Astrocyte (in vitro differentiated cells and primary cell): Measurements from ENCODE around the gene BACH2. TPM values are rescaled to one million over a fixed set of nuclear protein-coding genes. Genes with fewer than 3 reads are reported as not detected.

Source experiments
- DNase-seq: peaks from one replicate; pipeline ENCODE4 v3.0.0-alpha.2; 2010; ENCODE audit warnings: low read depth
- FAIRE-seq: peaks from 2 replicates; lab custom pipeline; 2011; peaks lifted over from hg19 to GRCh38; lab: Jason Lieb, UNC
- H2AFZ ChIP-seq: 2 replicates; pipeline ENCODE4 v1.6.0; 2012; ENCODE audit warnings: low read depth, low read length, inconsistent platforms
- H3K27ac ChIP-seq: 2 replicates; pipeline ENCODE4 v1.5.1; 2011; ENCODE audit warnings: low read depth, low read length, inconsistent platforms
- H3K27me3 ChIP-seq: 2 replicates; pipeline ENCODE4 v1.6.0; 2011; ENCODE audit warnings: low read length, inconsistent platforms; ENCODE audit not compliant: insufficient read depth
- H3K36me3 ChIP-seq: 2 replicates; pipeline ENCODE4 v1.5.1; 2011; ENCODE audit warnings: low read length, inconsistent platforms; ENCODE audit not compliant: insufficient read depth
- H3K4me1 ChIP-seq: 2 replicates; pipeline ENCODE4 v1.5.1; 2011; ENCODE audit warnings: low read length, inconsistent platforms; ENCODE audit not compliant: insufficient read depth
- H3K4me2 ChIP-seq: 2 replicates; pipeline ENCODE4 v1.6.0; 2012; ENCODE audit warnings: low read length, inconsistent platforms
- H3K4me3 ChIP-seq: 2 replicates; pipeline ENCODE4 v1.5.1; 2011; ENCODE audit warnings: low read depth, mild to moderate bottlenecking, low read length, inconsistent platforms; ENCODE audit not compliant: insufficient read depth
- H3K79me2 ChIP-seq: 2 replicates; pipeline ENCODE4 v1.6.0; 2012; ENCODE audit warnings: mild to moderate bottlenecking, low read length, inconsistent platforms; ENCODE audit not compliant: insufficient read depth
- H3K9ac ChIP-seq: 2 replicates; pipeline ENCODE4 v1.6.0; 2012; ENCODE audit warnings: mild to moderate bottlenecking, low read length, inconsistent platforms
- H3K9me3 ChIP-seq: 2 replicates; pipeline ENCODE4 v1.5.1; 2012; ENCODE audit warnings: low read depth, mild to moderate bottlenecking, low read length, inconsistent platforms; ENCODE audit not compliant: insufficient read depth
- H4K20me1 ChIP-seq: 2 replicates; pipeline ENCODE4 v1.6.0; 2012; ENCODE audit warnings: low read length, inconsistent platforms; ENCODE audit not compliant: insufficient read depth
- H3K27ac Mint-ChIP-seq: one replicate; pipeline ENCODE4 v1.8.0; 2021; ENCODE audit warnings: mild to moderate bottlenecking, mixed read lengths; ENCODE audit not compliant: unreplicated experiment
- H3K27me3 Mint-ChIP-seq: one replicate; pipeline ENCODE4 v1.8.0; 2021; ENCODE audit warnings: low read depth, mixed read lengths; ENCODE audit not compliant: unreplicated experiment
- H3K36me3 Mint-ChIP-seq: one replicate; pipeline ENCODE4 v1.8.0; 2021; ENCODE audit warnings: low read depth, mixed read lengths; ENCODE audit not compliant: unreplicated experiment
- H3K4me1 Mint-ChIP-seq: one replicate; pipeline ENCODE4 v1.8.0; 2021; ENCODE audit warnings: low read depth, mixed read lengths; ENCODE audit not compliant: unreplicated experiment
- H3K4me3 Mint-ChIP-seq: one replicate; pipeline ENCODE4 v1.8.0; 2021; ENCODE audit warnings: mild to moderate bottlenecking, moderate library complexity, mixed read lengths; ENCODE audit not compliant: unreplicated experiment
- H3K9me3 Mint-ChIP-seq: one replicate; pipeline ENCODE4 v1.8.0; 2021; ENCODE audit warnings: mild to moderate bottlenecking, mixed read lengths; ENCODE audit not compliant: unreplicated experiment
- CTCF ChIP-seq: IDR thresholded peaks from 2 replicates; pipeline ENCODE4 v1.5.1; 2011; ENCODE audit warnings: low read depth, mild to moderate bottlenecking, inconsistent platforms, low read length, moderate library complexity; ENCODE audit not compliant: insufficient read depth
- EZH2 ChIP-seq: IDR thresholded peaks from 2 replicates; pipeline ENCODE4 v1.6.1; 2012; ENCODE audit warnings: mild to moderate bottlenecking, low read length, inconsistent platforms; ENCODE audit not compliant: insufficient read depth
- total RNA-seq: library from RNA; stranded (reverse); gene quantifications from 2 replicates; pipeline ENCODE4 v1.2.1, GENCODE V29; 2021

BACH2 gene
- total RNA-seq, 1 donor from 2014 or later = 17.5 TPM

GRCh38 chr6:89948876-89949275 is 347.8 kb downstream of the BACH2 start:
- no peak overlapping the region for H2AFZ ChIP-seq
- H3K4me3 Mint-ChIP-seq = no peak overlapping the region
- DNase-seq = no peak

DNA sequence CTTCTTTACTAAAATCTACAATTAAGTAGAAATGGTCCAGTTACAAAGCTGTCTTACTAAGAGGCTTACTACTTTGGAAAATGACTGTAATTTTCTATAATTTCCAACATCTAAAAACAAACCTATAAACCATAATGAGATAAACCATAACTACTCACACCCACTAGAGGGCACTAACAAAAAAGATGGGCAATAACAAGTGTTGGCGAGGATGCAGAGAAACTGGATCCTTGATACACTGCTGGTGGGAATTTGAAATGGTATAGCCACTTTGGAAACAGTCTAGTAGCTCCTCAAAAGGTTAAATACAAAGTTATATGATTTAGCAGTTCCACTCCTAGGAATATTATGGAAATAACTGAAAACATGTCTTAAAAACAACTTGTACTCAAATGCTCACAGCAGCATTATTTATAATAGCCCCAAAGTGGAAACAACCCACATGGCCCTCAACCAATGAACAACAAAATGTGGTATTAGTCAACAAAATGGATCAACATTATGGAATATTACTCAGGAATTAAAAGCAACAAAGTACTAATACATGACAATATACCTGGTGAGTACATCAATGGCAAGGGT is 351.7 kb downstream of the BACH2 start:
- DNase-seq (no peak), FAIRE-seq (no peak)
- Histone ChIP-seq H3K4me2 (no peak overlapping the region), H3K4me3 (no peak overlapping the region), H2AFZ (no peak overlapping the region), H3K36me3 (no peaks in the 10 kb centered on the region), H3K79me2 (no peaks in the 10 kb centered on the region), H3K9ac (no peak overlapping the region), H4K20me1 (no peaks in the 10 kb centered on the region), H3K27ac (no peak overlapping the region), H3K27me3 (no peaks in the 10 kb centered on the region), H3K4me1 (peaks cover 6% of the 10 kb centered on the region), H3K9me3 (no peaks in the 10 kb centered on the region)
- Mint-ChIP-seq H3K27me3 (no peaks in the 10 kb centered on the region), H3K4me1 (peaks cover 22% of the 10 kb centered on the region), H3K27ac (no peak overlapping the region), H3K36me3 (peaks cover 16% of the 10 kb centered on the region), H3K9me3 (peaks cover 2% of the 10 kb centered on the region), H3K4me3 (no peak overlapping the region)
- TF ChIP-seq EZH2 = no peak
- TF ChIP-seq CTCF = peak; percentile 32

More at GRCh38 chr6:89948876-89949275, 347.8 kb downstream of the BACH2 start:
- H3K27ac Mint-ChIP-seq = no peak overlapping the region
- no peak for FAIRE-seq
- H3K4me1 Mint-ChIP-seq = peaks cover 17% of the 10 kb centered on the region
- Histone ChIP-seq H3K27ac (no peak overlapping the region), H3K4me2 (no peak overlapping the region), H3K4me3 (no peak overlapping the region), H3K27me3 (no peaks in the 10 kb centered on the region), H4K20me1 (no peaks in the 10 kb centered on the region), H3K79me2 (no peaks in the 10 kb centered on the region), H3K9ac (no peak overlapping the region), H3K9me3 (no peaks in the 10 kb centered on the region), H3K4me1 (peaks cover 28% of the 10 kb centered on the region), H3K36me3 (no peaks in the 10 kb centered on the region)
- H3K36me3 Mint-ChIP-seq = peaks cover 20% of the 10 kb centered on the region
- peaks cover 2% of the 10 kb centered on the region for H3K9me3 Mint-ChIP-seq
- H3K27me3 Mint-ChIP-seq = no peaks in the 10 kb centered on the region
- TF ChIP-seq EZH2 (no peak), CTCF (no peak)

DNA sequence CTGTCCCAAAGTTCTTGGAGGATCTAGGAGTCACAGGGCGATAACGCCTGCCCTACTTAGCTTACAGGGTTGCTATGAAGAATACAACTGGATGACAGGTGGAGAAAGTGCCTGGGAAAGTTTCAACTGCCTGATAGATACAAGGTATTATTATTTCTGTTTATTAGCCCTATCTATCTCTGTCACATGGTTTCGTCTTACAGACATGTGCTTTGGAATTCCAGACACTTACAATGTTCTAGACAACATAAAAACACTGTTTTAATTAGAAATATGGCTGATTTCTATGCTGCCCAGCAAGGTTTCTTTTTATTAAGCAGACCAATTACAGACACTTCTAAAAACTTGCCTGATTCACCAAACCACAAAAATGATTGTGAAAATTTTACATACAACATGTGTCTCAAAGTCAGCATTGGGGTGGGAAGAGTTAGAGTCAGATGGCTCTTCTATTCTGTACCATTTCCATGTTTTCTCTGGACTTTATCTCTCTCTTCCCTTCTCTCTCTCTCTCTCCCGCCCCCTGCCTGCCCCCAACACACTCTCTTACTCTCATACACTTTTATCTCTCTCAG is 352.4 kb downstream of the BACH2 start:
- no peaks in the 10 kb centered on the region for H3K9me3 ChIP-seq
- no peaks in the 10 kb centered on the region for H3K36me3 ChIP-seq
- Mint-ChIP-seq H3K27me3 (no peaks in the 10 kb centered on the region), H3K4me3 (no peak overlapping the region), H3K36me3 (peaks cover 10% of the 10 kb centered on the region), H3K4me1 (peaks cover 22% of the 10 kb centered on the region), H3K9me3 (no peaks in the 10 kb centered on the region), H3K27ac (no peak overlapping the region)
- no peaks in the 10 kb centered on the region for H3K79me2 ChIP-seq
- no peaks in the 10 kb centered on the region for H4K20me1 ChIP-seq
- H3K9ac ChIP-seq = no peak overlapping the region
- no peak overlapping the region for H3K4me2 ChIP-seq
- H3K4me3 ChIP-seq = no peak overlapping the region
- FAIRE-seq = no peak
- peaks cover 6% of the 10 kb centered on the region for H3K4me1 ChIP-seq
- H3K27ac ChIP-seq = no peak overlapping the region
- no peaks in the 10 kb centered on the region for H3K27me3 ChIP-seq
- TF ChIP-seq CTCF (no peak), EZH2 (no peak)
- H2AFZ ChIP-seq = no peak overlapping the region
- DNase-seq = peak; percentile 34
